RWPE2 (cell line): Measurements from ENCODE around the gene GREM1.

Source experiments
- ATAC-seq: fragments of 200-7000 bp; cut with Tn5 transposase; 3 replicates; pipeline ENCODE4 v1.9.1; 2021; ENCODE audit warnings: low read depth
- DNase-seq: peaks from one replicate; pipeline ENCODE4 v3.0.0-alpha.2; 2020; ENCODE audit warnings: low spot score
- H3K27ac ChIP-seq: fragments of 450-650 bp; 2 replicates; pipeline ENCODE4 v1.5.1; 2017; ENCODE audit warnings: mild to moderate bottlenecking; ENCODE audit not compliant: poor library complexity, severe bottlenecking
- H3K27me3 ChIP-seq: fragments of 250-450 bp; sonication (Bioruptor Pico); 2 replicates; pipeline ENCODE4 v1.5.1; 2021; ENCODE audit warnings: mild to moderate bottlenecking, moderate library complexity; ENCODE audit not compliant: insufficient read depth, poor library complexity, severe bottlenecking
- H3K36me3 ChIP-seq: fragments of 250-450 bp; sonication (Bioruptor Pico); 2 replicates; pipeline ENCODE4 v1.5.1; 2020; ENCODE audit warnings: low read depth, mild to moderate bottlenecking, moderate library complexity
- H3K4me1 ChIP-seq: fragments of 250-450 bp; sonication (Bioruptor Pico); 2 replicates; pipeline ENCODE4 v1.5.1; 2021; ENCODE audit warnings: mild to moderate bottlenecking, moderate library complexity; ENCODE audit not compliant: insufficient read depth, poor library complexity, severe bottlenecking
- H3K4me3 ChIP-seq: fragments of 250-450 bp; sonication (Bioruptor Pico); 2 replicates; pipeline ENCODE4 v1.5.1; 2021; ENCODE audit warnings: mild to moderate bottlenecking, moderate library complexity; ENCODE audit not compliant: severe bottlenecking
- H3K9me3 ChIP-seq: fragments of 250-450 bp; sonication (Bioruptor Pico); 2 replicates; pipeline ENCODE4 v1.5.1; 2021; ENCODE audit warnings: mild to moderate bottlenecking, moderate library complexity; ENCODE audit not compliant: severe bottlenecking
- TF ChIP-seq, protein P1 (sequence below): fragments of 450-650 bp; IDR thresholded peaks from one replicate; pipeline ENCODE4 v1.5.1; 2017; ENCODE audit warnings: mild to moderate bottlenecking, moderate library complexity; ENCODE audit not compliant: poor library complexity, severe bottlenecking

Gene GREM1

GRCh38 chr15:32671339-32672325, 46.2 kb upstream of the GREM1 start:
- TF ChIP-seq, protein P1, sequence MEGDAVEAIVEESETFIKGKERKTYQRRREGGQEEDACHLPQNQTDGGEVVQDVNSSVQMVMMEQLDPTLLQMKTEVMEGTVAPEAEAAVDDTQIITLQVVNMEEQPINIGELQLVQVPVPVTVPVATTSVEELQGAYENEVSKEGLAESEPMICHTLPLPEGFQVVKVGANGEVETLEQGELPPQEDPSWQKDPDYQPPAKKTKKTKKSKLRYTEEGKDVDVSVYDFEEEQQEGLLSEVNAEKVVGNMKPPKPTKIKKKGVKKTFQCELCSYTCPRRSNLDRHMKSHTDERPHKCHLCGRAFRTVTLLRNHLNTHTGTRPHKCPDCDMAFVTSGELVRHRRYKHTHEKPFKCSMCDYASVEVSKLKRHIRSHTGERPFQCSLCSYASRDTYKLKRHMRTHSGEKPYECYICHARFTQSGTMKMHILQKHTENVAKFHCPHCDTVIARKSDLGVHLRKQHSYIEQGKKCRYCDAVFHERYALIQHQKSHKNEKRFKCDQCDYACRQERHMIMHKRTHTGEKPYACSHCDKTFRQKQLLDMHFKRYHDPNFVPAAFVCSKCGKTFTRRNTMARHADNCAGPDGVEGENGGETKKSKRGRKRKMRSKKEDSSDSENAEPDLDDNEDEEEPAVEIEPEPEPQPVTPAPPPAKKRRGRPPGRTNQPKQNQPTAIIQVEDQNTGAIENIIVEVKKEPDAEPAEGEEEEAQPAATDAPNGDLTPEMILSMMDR: no peak
- peaks cover 9% of the 10 kb centered on the region for H3K4me1 ChIP-seq
- DNase-seq (no peak), ATAC-seq (no peak)
- no peak overlapping the region for H3K4me3 ChIP-seq
- H3K27ac ChIP-seq: no peak overlapping the region
- H3K36me3 ChIP-seq: no peaks in the 10 kb centered on the region
- H3K9me3 ChIP-seq: no peaks in the 10 kb centered on the region
- no peaks in the 10 kb centered on the region for H3K27me3 ChIP-seq

DNA sequence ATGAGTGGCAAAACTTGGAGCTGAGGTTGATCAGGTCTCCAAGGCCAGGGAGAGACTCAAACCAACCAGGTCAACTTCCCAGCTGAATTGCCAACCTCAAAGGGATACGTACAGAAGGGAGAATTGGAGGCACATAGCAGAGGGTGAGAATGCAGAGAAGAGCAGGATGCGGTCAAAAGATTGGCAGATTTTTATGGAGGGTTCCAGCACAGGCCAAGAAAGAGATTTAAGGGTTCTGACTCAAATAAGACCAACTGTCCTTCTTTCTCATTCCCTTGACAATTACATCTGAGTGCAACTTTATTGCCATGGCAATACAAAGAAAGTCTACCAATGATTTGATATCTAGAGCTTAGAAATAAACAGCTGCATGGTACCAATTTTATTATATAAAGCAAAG, 43.1 kb upstream of the GREM1 start:
- Histone ChIP-seq H3K27ac (no peak overlapping the region), H3K4me3 (no peak overlapping the region), H3K36me3 (no peaks in the 10 kb centered on the region), H3K27me3 (no peaks in the 10 kb centered on the region), H3K9me3 (no peaks in the 10 kb centered on the region), H3K4me1 (peaks cover 9% of the 10 kb centered on the region)
- TF ChIP-seq, protein P1: no peak
- DNase-seq (no peak), ATAC-seq (no peak)

- TF ChIP-seq, protein P1: no peak
- DNase-seq: no peak
- no peaks in the 10 kb centered on the region for H3K9me3 ChIP-seq
- H3K4me1 ChIP-seq: peaks cover 2% of the 10 kb centered on the region
- ATAC-seq: no peak
- H3K27ac ChIP-seq: no peak overlapping the region
- no peaks in the 10 kb centered on the region for H3K27me3 ChIP-seq
- H3K4me3 ChIP-seq: no peak overlapping the region
- no peaks in the 10 kb centered on the region for H3K36me3 ChIP-seq
Observed at GRCh38 chr15:32675466-32675865, 42.3 kb upstream of the GREM1 start.

- Histone ChIP-seq H3K36me3 (no peaks in the 10 kb centered on the region), H3K4me1 (no peaks in the 10 kb centered on the region), H3K27ac (no peak overlapping the region), H3K9me3 (no peaks in the 10 kb centered on the region), H3K4me3 (no peak overlapping the region), H3K27me3 (no peaks in the 10 kb centered on the region)
- no peak for DNase-seq
- TF ChIP-seq, protein P1: no peak
- no peak for ATAC-seq
Observed at GRCh38 chr15:32676169-32676568, 41.6 kb upstream of the GREM1 start.

- no peak overlapping the region for H3K4me3 ChIP-seq
- H3K4me1 ChIP-seq: peaks cover 5% of the 10 kb centered on the region
- no peak for ATAC-seq
- DNase-seq: no peak
- H3K36me3 ChIP-seq: no peaks in the 10 kb centered on the region
- no peak overlapping the region for H3K27ac ChIP-seq
- H3K27me3 ChIP-seq: no peaks in the 10 kb centered on the region
- no peaks in the 10 kb centered on the region for H3K9me3 ChIP-seq
- TF ChIP-seq, protein P1: no peak
Observed at GRCh38 chr15:32677238-32677750, 40.5 kb upstream of the GREM1 start.
